HG03439 (cell line): ENCODE measurements around the gene FBXL16.

Source experiments
- ATAC-seq: cut with Tn5 transposase; IDR thresholded peaks from one replicate; pipeline ENCODE4 v1.9.1; 2021; ENCODE audit warnings: mild to moderate bottlenecking, moderate library complexity; ENCODE audit not compliant: unreplicated experiment

The FBXL16 gene

GRCh38 chr16:734981-735881, 29.6 kb upstream of the FBXL16 start:
- no peak for ATAC-seq

GRCh38 chr16:734208-734980, 28.8 kb upstream of the FBXL16 start:
- no peak for ATAC-seq

GRCh38 chr16:733382-734207, 28.0 kb upstream of the FBXL16 start:
- no peak for ATAC-seq

GRCh38 chr16:732936-733335, 27.3 kb upstream of the FBXL16 start:
- no peak for ATAC-seq

- no peak for ATAC-seq
Measured at GRCh38 chr16:732332-732731, 26.7 kb upstream of the FBXL16 start.

- no peak for ATAC-seq
Measured at GRCh38 chr16:730666-731509, 25.3 kb upstream of the FBXL16 start.

- ATAC-seq = no peak
Measured at GRCh38 chr16:729768-730665, 24.4 kb upstream of the FBXL16 start.

GRCh38 chr16:728890-729744, 23.5 kb upstream of the FBXL16 start:
- ATAC-seq = no peak

- ATAC-seq = no peak
Measured at GRCh38 chr16:728131-728889, 22.7 kb upstream of the FBXL16 start.

- no peak for ATAC-seq
Measured at GRCh38 chr16:727291-727977, 21.8 kb upstream of the FBXL16 start.

GRCh38 chr16:726438-727290, 21.1 kb upstream of the FBXL16 start, which contains the start of the genes CCDC78 and HAGHL:
Gene CCDC78, minus strand, starts transcription at chr16:726443. Its CDS starts 76 bp downstream, at chr16:726367.
Gene HAGHL, plus strand, starts transcription at chr16:727106. Its CDS starts 404 bp downstream, at chr16:727510.
- no peak for ATAC-seq

- no peak for ATAC-seq
Measured at GRCh38 chr16:726188-726437, 20.5 kb upstream of the FBXL16 start.

- ATAC-seq = no peak
Measured at GRCh38 chr16:725463-726187, 20.0 kb upstream of the FBXL16 start.

- no peak for ATAC-seq
Measured at GRCh38 chr16:725041-725376, 19.4 kb upstream of the FBXL16 start.

- no peak for ATAC-seq
Measured at GRCh38 chr16:724188-725040, 18.8 kb upstream of the FBXL16 start.
